Suprapubic skin (tissue), 4 donors: ENCODE measurements around the gene GMDS.

Source experiments
- EP300 ChIP-seq: sonication (generic); formaldehyde crosslinking; IDR thresholded peaks from one replicate; pipeline ENCODE4 v1.6.1; 2017; ENCODE audit warnings: antibody characterized with exemption
- POLR2AphosphoS5 ChIP-seq, 3 donors: sonication (generic); formaldehyde crosslinking; IDR thresholded peaks; one replicate each; pipeline ENCODE4 v1.6.1; 2017; ENCODE audit warnings: antibody characterized with exemption in 3 of 3
- TF ChIP-seq, protein P1 (sequence below), 2 donors: fragments of 200-600 bp in 1 of 2; fragments of 450-650 bp in 1 of 2; sonication (generic) in 1 of 2; IDR thresholded peaks; one replicate each; pipeline ENCODE4 v1.5.1; 2016 to 2019; ENCODE audit warnings: antibody characterized with exemption in 2 of 2, mild to moderate bottlenecking in 1 of 2, moderate library complexity in 1 of 2

DNA sequence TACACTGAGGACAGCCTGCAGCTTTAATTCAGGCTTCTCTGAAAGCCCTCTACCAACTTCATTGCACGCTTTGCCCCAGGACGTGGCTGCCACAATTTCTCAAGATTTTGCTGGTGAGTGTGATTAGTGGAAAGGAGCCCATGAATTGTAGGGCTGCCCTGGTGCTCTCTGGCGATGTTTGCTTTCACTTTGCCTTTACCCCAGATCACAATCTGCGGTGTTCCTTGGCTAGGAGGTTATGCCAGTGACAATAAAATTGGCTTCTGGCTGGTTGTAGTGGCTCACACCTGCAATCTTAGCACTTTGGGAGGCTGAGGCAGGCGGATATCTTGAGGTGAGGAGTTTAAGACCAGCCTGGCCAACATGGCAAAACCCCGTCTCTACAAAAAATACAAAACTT lies 496.4 kb downstream of the GMDS start:
- TF ChIP-seq POLR2AphosphoS5 (IDR thresholded peaks at IDR 0.05), result no peak
- no peak for TF ChIP-seq EP300
- TF ChIP-seq, protein P1, sequence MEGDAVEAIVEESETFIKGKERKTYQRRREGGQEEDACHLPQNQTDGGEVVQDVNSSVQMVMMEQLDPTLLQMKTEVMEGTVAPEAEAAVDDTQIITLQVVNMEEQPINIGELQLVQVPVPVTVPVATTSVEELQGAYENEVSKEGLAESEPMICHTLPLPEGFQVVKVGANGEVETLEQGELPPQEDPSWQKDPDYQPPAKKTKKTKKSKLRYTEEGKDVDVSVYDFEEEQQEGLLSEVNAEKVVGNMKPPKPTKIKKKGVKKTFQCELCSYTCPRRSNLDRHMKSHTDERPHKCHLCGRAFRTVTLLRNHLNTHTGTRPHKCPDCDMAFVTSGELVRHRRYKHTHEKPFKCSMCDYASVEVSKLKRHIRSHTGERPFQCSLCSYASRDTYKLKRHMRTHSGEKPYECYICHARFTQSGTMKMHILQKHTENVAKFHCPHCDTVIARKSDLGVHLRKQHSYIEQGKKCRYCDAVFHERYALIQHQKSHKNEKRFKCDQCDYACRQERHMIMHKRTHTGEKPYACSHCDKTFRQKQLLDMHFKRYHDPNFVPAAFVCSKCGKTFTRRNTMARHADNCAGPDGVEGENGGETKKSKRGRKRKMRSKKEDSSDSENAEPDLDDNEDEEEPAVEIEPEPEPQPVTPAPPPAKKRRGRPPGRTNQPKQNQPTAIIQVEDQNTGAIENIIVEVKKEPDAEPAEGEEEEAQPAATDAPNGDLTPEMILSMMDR (IDR thresholded peaks at IDR 0.05), result no peak
